GM13976 (cell line): ENCODE data around the gene MRPL11.
"Not testable (repeated sequence)": the region's sequence is repeated elsewhere in the genome, so short reads cannot be mapped to it uniquely, and the experiment has no call there.

Experiments used
- DNase-seq: peaks from one replicate; pipeline ENCODE4 v3.0.0; 2012; ENCODE audit warnings: low spot score
- CTCF ChIP-seq: IDR thresholded peaks from 2 replicates; pipeline ENCODE4 v1.5.1; 2012; ENCODE audit warnings: borderline replicate concordance, mild to moderate bottlenecking; ENCODE audit not compliant: insufficient read depth; ENCODE audit errors: extremely low read depth, missing control alignments, control extremely low read depth
- in situ Hi-C: fragments of 300-500 bp; cut with MboI; formaldehyde crosslinking; loops from one replicate; pipeline ENCODE4 v1.12.0; 2022; ENCODE audit warnings: low sequenced_read_pairs, mixed read lengths, inconsistent platforms; ENCODE audit not compliant: unreplicated experiment

MRPL11 gene

GRCh38 chr11:66448523-66448922 lies 9.9 kb upstream of the MRPL11 start:
- no peak for TF ChIP-seq CTCF
- no peak for DNase-seq
- in situ Hi-C loops, result no loop called here

- TF ChIP-seq CTCF, result no peak
- in situ Hi-C loops, result no loop called here
- DNase-seq, result no peak
Observed at GRCh38 chr11:66447012-66447411, 8.4 kb upstream of the MRPL11 start.

GRCh38 chr11:66443602-66444001 lies 5.0 kb upstream of the MRPL11 start:
- TF ChIP-seq CTCF, result no peak
- no peak for DNase-seq
- in situ Hi-C loops, result no loop called here

- DNase-seq, in situ Hi-C loops: not testable (repeated sequence)
Observed at GRCh38 chr11:66440940-66441282, 2.3 kb upstream of the MRPL11 start.

GRCh38 chr11:66440101-66440939 lies 1.7 kb upstream of the MRPL11 start:
- in situ Hi-C loops, DNase-seq: not testable (repeated sequence)

GRCh38 chr11:66437979-66438503 lies 607 bp downstream of the MRPL11 start:
- DNase-seq, result no peak
- in situ Hi-C loops, result no loop called here
- no peak for TF ChIP-seq CTCF

GRCh38 chr11:66432597-66432996 lies 6.1 kb downstream of the MRPL11 start:
- no peak for DNase-seq
- no peak for TF ChIP-seq CTCF
- in situ Hi-C loops, result no loop called here

GRCh38 chr11:66431871-66432329 lies 6.7 kb downstream of the MRPL11 start:
- in situ Hi-C loops, result not testable (repeated sequence)

GRCh38 chr11:66431287-66431686 lies 7.4 kb downstream of the MRPL11 start:
- DNase-seq, in situ Hi-C loops: not testable (repeated sequence)

More at GRCh38 chr11:66431871-66432329, 6.7 kb downstream of the MRPL11 start:
- not testable (repeated sequence) for DNase-seq
